Fibroblast of lung (primary cell): ENCODE results near the gene PPP4R1. TPM values are rescaled to one million over a fixed set of nuclear protein-coding genes. Genes with fewer than 3 reads are reported as not detected.

Experiments used
- DNase-seq, 2 donors: peaks; one replicate each; pipeline versions ENCODE4 v3.0.0 to v3.0.0-alpha.2; 2010; ENCODE audit warnings: low read depth in 2 of 2
- H2AFZ ChIP-seq: 2 replicates; pipeline ENCODE4 v1.5.1; 2012; ENCODE audit warnings: low read length, control low read depth, inconsistent platforms
- H3K27ac ChIP-seq: 2 replicates; pipeline ENCODE4 v1.5.1; 2011; ENCODE audit warnings: low read length, control low read depth; ENCODE audit not compliant: insufficient read depth
- H3K27me3 ChIP-seq: 2 replicates; pipeline ENCODE4 v1.5.1; 2011; ENCODE audit warnings: mild to moderate bottlenecking, low read length; ENCODE audit not compliant: control insufficient read depth, insufficient read depth
- H3K36me3 ChIP-seq: 2 replicates; pipeline ENCODE4 v1.5.1; 2011; ENCODE audit warnings: low read length; ENCODE audit not compliant: control insufficient read depth, insufficient read depth
- H3K4me1 ChIP-seq: 2 replicates; pipeline ENCODE4 v1.5.1; 2011; ENCODE audit warnings: low read length; ENCODE audit not compliant: control insufficient read depth, insufficient read depth; ENCODE audit errors: extremely low read depth
- H3K4me2 ChIP-seq: 2 replicates; pipeline ENCODE4 v1.5.1; 2011; ENCODE audit warnings: low read length, control low read depth; ENCODE audit not compliant: insufficient read depth; ENCODE audit errors: extremely low read depth
- H3K4me3 ChIP-seq, 4 experiments: fragments of 200-600 bp in 1 of 4; sonication (generic) in 1 of 4; replicated peaks in 1 of 4; 2 replicates each; pipeline ENCODE4 v1.5.1; 2011 to 2016; ENCODE audit warnings: low read length in 4 of 4, low read depth in 3 of 4, mild to moderate bottlenecking in 3 of 4, control low read depth in 2 of 4, inconsistent platforms in 1 of 4, mixed read lengths in 1 of 4; ENCODE audit not compliant: insufficient read depth in 1 of 4; ENCODE audit errors: control extremely low read depth in 1 of 4
- H3K79me2 ChIP-seq: 2 replicates; pipeline ENCODE4 v1.5.1; 2012; ENCODE audit warnings: mild to moderate bottlenecking, low read length, inconsistent platforms; ENCODE audit not compliant: control insufficient read depth, insufficient read depth
- H3K9ac ChIP-seq: 2 replicates; pipeline ENCODE4 v1.5.1; 2011; ENCODE audit warnings: mild to moderate bottlenecking, low read length, control low read depth; ENCODE audit not compliant: insufficient read depth
- H3K9me3 ChIP-seq: 2 replicates; pipeline ENCODE4 v1.5.1; 2012; ENCODE audit warnings: low read depth, low read length; ENCODE audit not compliant: control insufficient read depth, insufficient read depth
- H4K20me1 ChIP-seq: 2 replicates; pipeline ENCODE4 v1.5.1; 2011; ENCODE audit warnings: low read length; ENCODE audit not compliant: control insufficient read depth, insufficient read depth; ENCODE audit errors: extremely low read depth
- CTCF ChIP-seq, 2 donors: IDR thresholded peaks in 1 of 2; conservative IDR thresholded peaks in 1 of 2; 1 replicate in 1 of 2; 2 replicates in 1 of 2; pipeline ENCODE4 v1.5.1; 2011 to 2012; ENCODE audit warnings: low read length in 2 of 2, control low read depth in 1 of 2, inconsistent platforms in 1 of 2, low read depth in 1 of 2, mild to moderate bottlenecking in 1 of 2
- EZH2 ChIP-seq: IDR thresholded peaks from 2 replicates; pipeline ENCODE4 v1.5.1; 2012; ENCODE audit warnings: low read length, control low read depth, mild to moderate bottlenecking; ENCODE audit errors: missing control alignments
- polyA plus RNA-seq, 2 donors: library from polyadenylated mRNA; depleted of rRNA in 1 of 2; stranded (reverse) in 1 of 2; unstranded in 1 of 2; fragments of >200 nt; gene quantifications; 2 replicates each; pipeline ENCODE4 v1.2.1, GENCODE V29; 2011 to 2012; ENCODE audit warnings: missing spikeins in 1 of 2
- total RNA-seq: library from RNA; depleted of rRNA; stranded (reverse); fragments of >200 nt; gene quantifications from 2 replicates; pipeline ENCODE4 v1.2.1, GENCODE V29; 2014

The PPP4R1 gene
- total and polyA plus RNA-seq, 2 donors (not counting 1 experiment from before 2014, with no cell fraction given) = 83.5 to 108 TPM

GRCh38 chr18:9628984-9629383 lies 14.6 kb upstream of the PPP4R1 start:
- DNase-seq = no peak
- no peak overlapping the region for H3K4me2 ChIP-seq
- H3K27me3 ChIP-seq = no peaks in the 10 kb centered on the region

GRCh38 chr18:9627642-9628041 lies 13.3 kb upstream of the PPP4R1 start:
- Histone ChIP-seq H3K9ac (no peak overlapping the region), H2AFZ (no peak overlapping the region), H3K4me2 (no peak overlapping the region)

More at GRCh38 chr18:9628984-9629383, 14.6 kb upstream of the PPP4R1 start:
- H3K9ac ChIP-seq = no peak overlapping the region
- peaks cover 7% of the 10 kb centered on the region for H3K4me1 ChIP-seq
- no peak overlapping the region for H3K27ac ChIP-seq
- H3K9me3 ChIP-seq = no peaks in the 10 kb centered on the region
- no peak overlapping the region for H3K4me3 ChIP-seq
- no peaks in the 10 kb centered on the region for H3K36me3 ChIP-seq
- H2AFZ ChIP-seq = no peak overlapping the region
- no peaks in the 10 kb centered on the region for H3K79me2 ChIP-seq
- H4K20me1 ChIP-seq = no peaks in the 10 kb centered on the region
- no peak for TF ChIP-seq CTCF (conservative IDR thresholded peaks at IDR 0.05 in 1 of 2, IDR thresholded peaks at IDR 0.05 in 1 of 2; ENCODE audit: low read depth in 1 of 2, low read length in 2 of 2)
- TF ChIP-seq EZH2 = no peak

GRCh38 chr18:9619990-9620389 lies 5.6 kb upstream of the PPP4R1 start:
- Histone ChIP-seq H3K4me2 (peak overlapping the region; percentile 63), H3K27me3 (no peaks in the 10 kb centered on the region), H3K9ac (no peak overlapping the region), H2AFZ (no peak overlapping the region), H3K79me2 (peaks cover 5% of the 10 kb centered on the region), H3K36me3 (no peaks in the 10 kb centered on the region), H3K4me1 (peaks cover 14% of the 10 kb centered on the region), H3K4me3 (peak overlapping the region in 1 of 4 experiments; percentile 1), H4K20me1 (no peaks in the 10 kb centered on the region), H3K27ac (peak overlapping the region; percentile 72), H3K9me3 (no peaks in the 10 kb centered on the region)
- TF ChIP-seq EZH2 (no peak), CTCF (conservative IDR thresholded peaks at IDR 0.05 in 1 of 2, IDR thresholded peaks at IDR 0.05 in 1 of 2; ENCODE audit: low read depth in 1 of 2, low read length in 2 of 2) (no peak)
- DNase-seq = peak; percentile 54 to 66

More at GRCh38 chr18:9627642-9628041, 13.3 kb upstream of the PPP4R1 start:
- H3K4me3 ChIP-seq = no peak overlapping the region
- no peak overlapping the region for H3K27ac ChIP-seq
- no peaks in the 10 kb centered on the region for H3K79me2 ChIP-seq
- peaks cover 7% of the 10 kb centered on the region for H3K4me1 ChIP-seq
- DNase-seq = peak in 1 of 2 donors; percentile 58
- H3K27me3 ChIP-seq = no peaks in the 10 kb centered on the region
- no peaks in the 10 kb centered on the region for H3K9me3 ChIP-seq
- TF ChIP-seq CTCF (conservative IDR thresholded peaks at IDR 0.05 in 1 of 2, IDR thresholded peaks at IDR 0.05 in 1 of 2; ENCODE audit: low read depth in 1 of 2, low read length in 2 of 2) (no peak), EZH2 (no peak)
- H3K36me3 ChIP-seq = no peaks in the 10 kb centered on the region
- no peaks in the 10 kb centered on the region for H4K20me1 ChIP-seq
